Thoracic aorta (tissue), 2 donors: ENCODE measurements around the gene ATP2C2. TPM values are rescaled to one million over a fixed set of nuclear protein-coding genes. Genes with fewer than 3 reads are reported as not detected.

ENCODE experiments used
- ATAC-seq: fragments of 150-250 bp; one replicate; pipeline ENCODE4 v1.8.0; 2017; ENCODE audit warnings: low read depth; ENCODE audit not compliant: insufficient number of reproducible peaks, low FRiP score
- DNase-seq: peaks from one replicate; pipeline ENCODE4 v3.0.0-alpha.2; 2020; ENCODE audit warnings: low spot score
- H3K27ac ChIP-seq, 2 donors: fragments of 200-600 bp; sonication (generic); 1 replicate in 1 of 2; 2 replicates in 1 of 2; pipeline ENCODE4 v1.5.1; 2016; ENCODE audit warnings: mild to moderate bottlenecking in 2 of 2, moderate library complexity in 2 of 2
- H3K27me3 ChIP-seq: fragments of 200-600 bp; sonication (generic); replicated peaks from 2 replicates; pipeline ENCODE4 v1.6.0; 2016; ENCODE audit warnings: mild to moderate bottlenecking; ENCODE audit not compliant: insufficient read depth
- H3K36me3 ChIP-seq: fragments of 200-600 bp; sonication (generic); one replicate; pipeline ENCODE4 v1.5.1; 2016
- H3K4me1 ChIP-seq, 2 donors: fragments of 200-600 bp; sonication (generic); 1 replicate in 1 of 2; 2 replicates in 1 of 2; pipeline versions ENCODE4 v1.5.1 to v1.6.0; 2016; ENCODE audit warnings: low read depth in 2 of 2, mild to moderate bottlenecking in 1 of 2; ENCODE audit not compliant: control insufficient read depth in 1 of 2
- H3K4me3 ChIP-seq: fragments of 200-600 bp; sonication (generic); 2 replicates; pipeline ENCODE4 v1.5.1; 2016; ENCODE audit warnings: mild to moderate bottlenecking
- H3K9me3 ChIP-seq: fragments of 200-600 bp; sonication (generic); 2 replicates; pipeline ENCODE4 v1.5.1; 2016
- CTCF ChIP-seq: fragments of 200-600 bp; sonication (generic); IDR thresholded peaks from one replicate; pipeline ENCODE4 v1.5.1; 2019; ENCODE audit warnings: antibody characterized with exemption
- total RNA-seq, 2 donors: library from RNA; depleted of rRNA; stranded (reverse); fragments of >200 nt; gene quantifications; one replicate each; pipeline versions ENCODE4 v1.1.0 to v1.2.3, GENCODE V29; 2016

Gene ATP2C2
- total RNA-seq, 2 donors from 2014 or later: 0.28 to 0.54 TPM

- no peaks in the 10 kb centered on the region for H3K9me3 ChIP-seq
- DNase-seq (no peak), ATAC-seq (no peak)
- no peaks in the 10 kb centered on the region for H3K4me1 ChIP-seq
- no peak overlapping the region for H3K4me3 ChIP-seq
- H3K27ac ChIP-seq: no peak overlapping the region
- H3K27me3 ChIP-seq: no peaks in the 10 kb centered on the region
- H3K36me3 ChIP-seq: peaks cover 5% of the 10 kb centered on the region
- no peak for TF ChIP-seq CTCF
These were observed 110.0 kb downstream of the ATP2C2 start for GRCh38 chr16:84478172-84478947.

- DNase-seq (no peak), ATAC-seq (no peak)
- TF ChIP-seq CTCF: no peak
- Histone ChIP-seq H3K9me3 (no peaks in the 10 kb centered on the region), H3K27ac (no peak overlapping the region), H3K4me1 (no peaks in the 10 kb centered on the region), H3K27me3 (no peaks in the 10 kb centered on the region), H3K4me3 (no peak overlapping the region), H3K36me3 (peaks cover 7% of the 10 kb centered on the region)
These were observed 111.5 kb downstream of the ATP2C2 start for GRCh38 chr16:84479716-84480450.

GRCh38 chr16:84481051-84481735 lies 112.9 kb downstream of the ATP2C2 start:
- no peak overlapping the region for H3K27ac ChIP-seq
- no peak for TF ChIP-seq CTCF
- ATAC-seq (no peak), DNase-seq (no peak)
- peaks cover 7% of the 10 kb centered on the region for H3K36me3 ChIP-seq
- H3K9me3 ChIP-seq: no peaks in the 10 kb centered on the region
- no peak overlapping the region for H3K4me3 ChIP-seq
- H3K27me3 ChIP-seq: no peaks in the 10 kb centered on the region
- H3K4me1 ChIP-seq: no peaks in the 10 kb centered on the region

- H3K9me3 ChIP-seq: no peaks in the 10 kb centered on the region
- H3K27me3 ChIP-seq: no peaks in the 10 kb centered on the region
- peaks cover 15% of the 10 kb centered on the region for H3K36me3 ChIP-seq
- no peak for TF ChIP-seq CTCF
- H3K4me3 ChIP-seq: no peak overlapping the region
- H3K4me1 ChIP-seq: no peaks in the 10 kb centered on the region
- H3K27ac ChIP-seq: no peak overlapping the region
- ATAC-seq: no peak
- DNase-seq: no peak
These were observed 113.9 kb downstream of the ATP2C2 start for GRCh38 chr16:84482001-84482891.
